ENCODE data around the gene SLC13A5.
"Not testable (repeated sequence)": the region's sequence is repeated elsewhere in the genome, so short reads cannot be mapped to it uniquely, and the experiment has no call there.

The SLC13A5 gene

GRCh38 chr17:6655732-6656361 lies 57.3 kb downstream of the SLC13A5 start:
- not testable (repeated sequence) for DNase-seq (ENCODE audit: low read depth); H3K4me3 ChIP-seq (ENCODE audit: low read depth, low read length)

- no peak for TF ChIP-seq MYC (IDR thresholded peaks at IDR 0.05; ENCODE audit: low read depth, low read length)
- no peak for TF ChIP-seq CTCF (IDR thresholded peaks at IDR 0.05; ENCODE audit: low read depth, low read length)
- no peak for TF ChIP-seq MAX (IDR thresholded peaks at IDR 0.05; ENCODE audit: low read depth, low read length)
- no peak for TF ChIP-seq POLR2A (IDR thresholded peaks at IDR 0.05; ENCODE audit: extremely low read depth, insufficient read length)
- H3K4me3 ChIP-seq (ENCODE audit: low read depth, low read length) = no peak overlapping the region
- DNase-seq (ENCODE audit: low read depth) = peak; percentile 26
Observed at GRCh38 chr17:6654841-6655731, 58.1 kb downstream of the SLC13A5 start.

GRCh38 chr17:6651919-6652452 lies 61.2 kb downstream of the SLC13A5 start:
- H3K4me3 ChIP-seq (ENCODE audit: low read depth, low read length) = peak overlapping the region; percentile 44
- DNase-seq (ENCODE audit: low read depth) = no peak
- TF ChIP-seq POLR2A (IDR thresholded peaks at IDR 0.05; ENCODE audit: extremely low read depth, insufficient read length) (no peak), MAX (IDR thresholded peaks at IDR 0.05; ENCODE audit: low read depth, low read length) (no peak), CTCF (IDR thresholded peaks at IDR 0.05; ENCODE audit: low read depth, low read length) (no peak), MYC (IDR thresholded peaks at IDR 0.05; ENCODE audit: low read depth, low read length) (no peak)

GRCh38 chr17:6651354-6651918 lies 61.7 kb downstream of the SLC13A5 start, which contains the start of the genes C17orf100 and MED31:
Gene C17orf100, plus strand, starts transcription at chr17:6651762. Its CDS starts 152 bp downstream, at chr17:6651914.
Gene MED31, minus strand, starts transcription at chr17:6651605. Its CDS starts 77 bp downstream, at chr17:6651528.
- peak; percentile 89 for DNase-seq (ENCODE audit: low read depth)
- TF ChIP-seq MAX (IDR thresholded peaks at IDR 0.05; ENCODE audit: low read depth, low read length) (0 out of 2 replicates have a peak, but pooled peaks have one; percentile 15), POLR2A (IDR thresholded peaks at IDR 0.05; ENCODE audit: extremely low read depth, insufficient read length) (peak; percentile 56), MYC (IDR thresholded peaks at IDR 0.05; ENCODE audit: low read depth, low read length) (no peak)
- peak within 1 kb of the TSS; percentile 98 for H3K4me3 ChIP-seq (ENCODE audit: low read depth, low read length)

- TF ChIP-seq MAX (IDR thresholded peaks at IDR 0.05; ENCODE audit: low read depth, low read length) (no peak), CTCF (IDR thresholded peaks at IDR 0.05; ENCODE audit: low read depth, low read length) (peak; percentile 22)
- H3K4me3 ChIP-seq (ENCODE audit: low read depth, low read length) = no peak overlapping the region
- DNase-seq (ENCODE audit: low read depth) = peak; percentile 42
Observed at GRCh38 chr17:6648181-6648580, 65.0 kb downstream of the SLC13A5 start.

- no peak overlapping the region for H3K4me3 ChIP-seq (ENCODE audit: low read depth, low read length)
- no peak for DNase-seq (ENCODE audit: low read depth)
- no peak for TF ChIP-seq CTCF (IDR thresholded peaks at IDR 0.05; ENCODE audit: low read depth, low read length)
- no peak for TF ChIP-seq MYC (IDR thresholded peaks at IDR 0.05; ENCODE audit: low read depth, low read length)
- TF ChIP-seq POLR2A (IDR thresholded peaks at IDR 0.05; ENCODE audit: extremely low read depth, insufficient read length) = no peak
- no peak for TF ChIP-seq MAX (IDR thresholded peaks at IDR 0.05; ENCODE audit: low read depth, low read length)
Observed at GRCh38 chr17:6643451-6644125, 69.6 kb downstream of the SLC13A5 start.

All from NB4 (cell line).